NCI-H226 (cell line): ENCODE results near the gene MCM6.
"Not testable (repeated sequence)": the region's sequence is repeated elsewhere in the genome, so short reads cannot be mapped to it uniquely, and the experiment has no call there.

ENCODE experiments used
- DNase-seq: peaks from one replicate; pipeline ENCODE4 v3.0.0-alpha.2; 2015

The MCM6 gene

GRCh38 chr2:135818937-135819610 is 57.2 kb downstream of the MCM6 start:
- no peak for DNase-seq

- no peak for DNase-seq
Observed at GRCh38 chr2:135817951-135818350, 58.3 kb downstream of the MCM6 start.

GRCh38 chr2:135817466-135817865 is 58.8 kb downstream of the MCM6 start:
- no peak for DNase-seq

GRCh38 chr2:135815269-135815668 is 61.0 kb downstream of the MCM6 start:
- no peak for DNase-seq

GRCh38 chr2:135812907-135813511 is 63.2 kb downstream of the MCM6 start:
- DNase-seq, result no peak

GRCh38 chr2:135807874-135808273 is 68.4 kb downstream of the MCM6 start:
- DNase-seq, result not testable (repeated sequence)

- DNase-seq, result peak; percentile 24
Observed at GRCh38 chr2:135803278-135803677, 73.0 kb downstream of the MCM6 start.

GRCh38 chr2:135802350-135802749 is 73.9 kb downstream of the MCM6 start:
- no peak for DNase-seq

- DNase-seq, result no peak
Observed at GRCh38 chr2:135800513-135801460, 75.5 kb downstream of the MCM6 start.

- no peak for DNase-seq
Observed at GRCh38 chr2:135799738-135800137, 76.5 kb downstream of the MCM6 start.

- DNase-seq, result no peak
Observed at GRCh38 chr2:135798762-135799161, 77.5 kb downstream of the MCM6 start.

GRCh38 chr2:135798275-135798705 is 78.0 kb downstream of the MCM6 start:
- no peak for DNase-seq

GRCh38 chr2:135797497-135798274 is 78.6 kb downstream of the MCM6 start:
- peak; percentile 43 for DNase-seq

- no peak for DNase-seq
Observed at GRCh38 chr2:135796606-135797005, 79.6 kb downstream of the MCM6 start.

GRCh38 chr2:135795641-135796040 is 80.6 kb downstream of the MCM6 start:
- DNase-seq, result not testable (repeated sequence)

- DNase-seq, result no peak
Observed at GRCh38 chr2:135792401-135793150, 83.7 kb downstream of the MCM6 start.

GRCh38 chr2:135791418-135792190 is 84.6 kb downstream of the MCM6 start:
- DNase-seq, result peak; percentile 77

- no peak for DNase-seq
Observed at GRCh38 chr2:135790423-135790822, 85.8 kb downstream of the MCM6 start.
